ENCODE data around the gene ADAMTSL1. TPM values are rescaled to one million over a fixed set of nuclear protein-coding genes. Genes with fewer than 3 reads are reported as not detected.

The ADAMTSL1 gene
- total and polyA plus RNA-seq, 12 donors: 0.37 to 5.2 (median 1.9) TPM

GRCh38 chr9:18796696-18797270, 322.8 kb downstream of the ADAMTSL1 start:
- no peak overlapping the region for H3K4me3 ChIP-seq
- H3K27me3 ChIP-seq: no peaks in the 10 kb centered on the region
- H3K27ac ChIP-seq: no peak overlapping the region
- TF ChIP-seq, protein P1, sequence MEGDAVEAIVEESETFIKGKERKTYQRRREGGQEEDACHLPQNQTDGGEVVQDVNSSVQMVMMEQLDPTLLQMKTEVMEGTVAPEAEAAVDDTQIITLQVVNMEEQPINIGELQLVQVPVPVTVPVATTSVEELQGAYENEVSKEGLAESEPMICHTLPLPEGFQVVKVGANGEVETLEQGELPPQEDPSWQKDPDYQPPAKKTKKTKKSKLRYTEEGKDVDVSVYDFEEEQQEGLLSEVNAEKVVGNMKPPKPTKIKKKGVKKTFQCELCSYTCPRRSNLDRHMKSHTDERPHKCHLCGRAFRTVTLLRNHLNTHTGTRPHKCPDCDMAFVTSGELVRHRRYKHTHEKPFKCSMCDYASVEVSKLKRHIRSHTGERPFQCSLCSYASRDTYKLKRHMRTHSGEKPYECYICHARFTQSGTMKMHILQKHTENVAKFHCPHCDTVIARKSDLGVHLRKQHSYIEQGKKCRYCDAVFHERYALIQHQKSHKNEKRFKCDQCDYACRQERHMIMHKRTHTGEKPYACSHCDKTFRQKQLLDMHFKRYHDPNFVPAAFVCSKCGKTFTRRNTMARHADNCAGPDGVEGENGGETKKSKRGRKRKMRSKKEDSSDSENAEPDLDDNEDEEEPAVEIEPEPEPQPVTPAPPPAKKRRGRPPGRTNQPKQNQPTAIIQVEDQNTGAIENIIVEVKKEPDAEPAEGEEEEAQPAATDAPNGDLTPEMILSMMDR (IDR thresholded peaks at IDR 0.05): no peak
- intact Hi-C loops (cut with DNase I): no loop called here
- H3K9me3 ChIP-seq: no peaks in the 10 kb centered on the region
- no peak for DNase-seq
- no peak for ATAC-seq
- peaks cover 0 to 25% (median 4%) of the 10 kb centered on the region in 9 donors for H3K4me1 ChIP-seq
- WGBS, 2 donors: 89 to 91% methylated on average over 3 of the region's 3 CpGs
- H3K36me3 ChIP-seq: no peaks in the 10 kb centered on the region

GRCh38 chr9:18798106-18798505, 324.2 kb downstream of the ADAMTSL1 start:
- 59 to 80% methylated on average over 1 of the region's 1 CpG for WGBS, 2 donors
- intact Hi-C loops (cut with DNase I): no loop called here

GRCh38 chr9:18798508-18799290, 324.7 kb downstream of the ADAMTSL1 start:
- no peak for ATAC-seq
- H3K4me1 ChIP-seq: peaks cover 0 to 21% (median 4%) of the 10 kb centered on the region in 9 donors
- no peak overlapping the region for H3K27ac ChIP-seq
- no peaks in the 10 kb centered on the region for H3K27me3 ChIP-seq
- TF ChIP-seq, protein P1 (IDR thresholded peaks at IDR 0.05): no peak
- no peak overlapping the region for H3K4me3 ChIP-seq
- intact Hi-C loops (cut with DNase I): no loop called here
- WGBS, 2 donors: 91 to 97% methylated on average over 5 of the region's 5 CpGs
- no peaks in the 10 kb centered on the region for H3K9me3 ChIP-seq
- H3K36me3 ChIP-seq: no peaks in the 10 kb centered on the region
- DNase-seq: no peak

More at GRCh38 chr9:18798106-18798505, 324.2 kb downstream of the ADAMTSL1 start:
- H3K4me1 ChIP-seq: peaks cover 0 to 22% (median 4%) of the 10 kb centered on the region in 9 donors
- DNase-seq: no peak
- H3K4me3 ChIP-seq: no peak overlapping the region
- no peak for ATAC-seq
- H3K27ac ChIP-seq: no peak overlapping the region
- TF ChIP-seq, protein P1 (IDR thresholded peaks at IDR 0.05): no peak
- no peaks in the 10 kb centered on the region for H3K9me3 ChIP-seq
- no peaks in the 10 kb centered on the region for H3K36me3 ChIP-seq
- H3K27me3 ChIP-seq: no peaks in the 10 kb centered on the region

GRCh38 chr9:18799428-18799827, 325.5 kb downstream of the ADAMTSL1 start:
- ATAC-seq: no peak
- Histone ChIP-seq H3K27ac (no peak overlapping the region), H3K4me3 (no peak overlapping the region), H3K9me3 (no peaks in the 10 kb centered on the region), H3K27me3 (no peaks in the 10 kb centered on the region), H3K4me1 (peaks cover 0 to 21% (median 4%) of the 10 kb centered on the region in 9 donors), H3K36me3 (no peaks in the 10 kb centered on the region)
- 87 to 88% methylated on average over 2 of the region's 2 CpGs for WGBS, 2 donors
- intact Hi-C loops (cut with DNase I): no loop called here
- TF ChIP-seq, protein P1 (IDR thresholded peaks at IDR 0.05): no peak
- DNase-seq: no peak
